Prostate gland (tissue), 2 donors: ENCODE data around the gene IL10RB. TPM values are rescaled to one million over a fixed set of nuclear protein-coding genes. Genes with fewer than 3 reads are reported as not detected.
A peak's percentile ranks its signal among the peaks of the same experiment; 100 is the strongest.

Experiments
- DNase-seq: peaks from one replicate; pipeline ENCODE4 v3.0.0-alpha.2; 2019; ENCODE audit warnings: low spot score
- H3K27ac ChIP-seq, 2 donors: fragments of 200-600 bp; sonication (generic); 2 replicates each; pipeline ENCODE4 v1.5.1; 2017 to 2019
- H3K27me3 ChIP-seq: fragments of 200-600 bp; sonication (generic); replicated peaks from 2 replicates; pipeline ENCODE4 v1.5.1; 2019; ENCODE audit not compliant: insufficient read depth
- H3K36me3 ChIP-seq, 2 donors: fragments of 200-600 bp; sonication (generic); 1 replicate in 1 of 2; 2 replicates in 1 of 2; pipeline versions ENCODE4 v1.5.1 to v1.8.1; 2017 to 2019
- H3K4me1 ChIP-seq: fragments of 200-600 bp; sonication (generic); replicated peaks from 2 replicates; pipeline ENCODE4 v1.5.1; 2019
- H3K4me3 ChIP-seq, 2 donors: fragments of 200-600 bp; sonication (generic); 2 replicates each; pipeline ENCODE4 v1.5.1; 2017 to 2019
- H3K9me3 ChIP-seq: fragments of 200-600 bp; sonication (generic); 2 replicates; pipeline ENCODE4 v1.5.1; 2017
- CTCF ChIP-seq, 4 experiments: fragments of 200-600 bp in 2 of 4; fragments of 450-650 bp in 2 of 4; sonication (generic) in 2 of 4; IDR thresholded peaks; 1 replicate in 3 of 4; 2 replicates in 1 of 4; pipeline ENCODE4 v1.5.1; 2016 to 2019; ENCODE audit warnings: antibody characterized with exemption in 4 of 4, mild to moderate bottlenecking in 2 of 4, moderate library complexity in 2 of 4
- POLR2A ChIP-seq: fragments of 450-650 bp; IDR thresholded peaks from one replicate; pipeline ENCODE4 v1.6.1; 2016; ENCODE audit warnings: antibody characterized with exemption, mild to moderate bottlenecking
- POLR2AphosphoS5 ChIP-seq: sonication (generic); formaldehyde crosslinking; IDR thresholded peaks from one replicate; pipeline ENCODE4 v1.6.1; 2017; ENCODE audit warnings: antibody characterized with exemption
- WGBS: methylation state at CpG from one replicate; pipeline ENCODE4 v1.1.5; 2018; 5-methylcytosine and 5-hydroxymethylcytosine counted together
- intact Hi-C: fragments of 100-400 bp; cut with DNase I; formaldehyde crosslinking; loops from one replicate; pipeline ENCODE4 v1.14.2; 2022
- total RNA-seq, 2 donors: library from RNA; depleted of rRNA; stranded (reverse); fragments of >200 nt; gene quantifications; one replicate each; pipeline ENCODE4 v1.1.0, GENCODE V29; 2016

The IL10RB gene
- total RNA-seq, 2 donors from 2014 or later = 29.3 to 30.8 TPM

- Histone ChIP-seq H3K4me1 (peaks cover 22% of the 10 kb centered on the region), H3K36me3 (no peaks in the 10 kb centered on the region), H3K27me3 (no peaks in the 10 kb centered on the region), H3K4me3 (no peak overlapping the region), H3K27ac (peak overlapping the region in 1 of 2 donors; percentile 35), H3K9me3 (no peaks in the 10 kb centered on the region)
- intact Hi-C loops = no loop called here
- WGBS = 69% methylated on average over 11 of the region's 11 CpGs
- DNase-seq = no peak
- TF ChIP-seq POLR2A (no peak), CTCF (IDR thresholded peaks at IDR 0.05) (no peak), POLR2AphosphoS5 (no peak)
Measured at GRCh38 chr21:33289199-33289819, 23.1 kb downstream of the IL10RB start.

- intact Hi-C loops = no loop called here
- TF ChIP-seq POLR2AphosphoS5 (no peak), POLR2A (no peak), CTCF (IDR thresholded peaks at IDR 0.05) (no peak)
- Histone ChIP-seq H3K4me3 (no peak overlapping the region), H3K27ac (peak overlapping the region in 1 of 2 donors; percentile 70), H3K27me3 (no peaks in the 10 kb centered on the region), H3K4me1 (peaks cover 22% of the 10 kb centered on the region), H3K36me3 (no peaks in the 10 kb centered on the region), H3K9me3 (no peaks in the 10 kb centered on the region)
- no peak for DNase-seq
- 85% methylated on average over 11 of the region's 11 CpGs for WGBS
Measured at GRCh38 chr21:33290441-33290840, 24.3 kb downstream of the IL10RB start.

- no peaks in the 10 kb centered on the region for H3K36me3 ChIP-seq
- H3K9me3 ChIP-seq = no peaks in the 10 kb centered on the region
- intact Hi-C loops = no loop called here
- H3K4me3 ChIP-seq = no peak overlapping the region
- WGBS = 88% methylated on average over 2 of the region's 9 CpGs
- no peak for DNase-seq
- H3K4me1 ChIP-seq = peaks cover 13% of the 10 kb centered on the region
- TF ChIP-seq CTCF (IDR thresholded peaks at IDR 0.05) (no peak), POLR2AphosphoS5 (no peak), POLR2A (no peak)
- H3K27me3 ChIP-seq = no peaks in the 10 kb centered on the region
- peak overlapping the region in 1 of 2 donors; percentile 70 for H3K27ac ChIP-seq
Measured at GRCh38 chr21:33291686-33292085, 25.5 kb downstream of the IL10RB start.

GRCh38 chr21:33292724-33293123, 26.6 kb downstream of the IL10RB start:
- Histone ChIP-seq H3K4me1 (peaks cover 9% of the 10 kb centered on the region), H3K9me3 (no peaks in the 10 kb centered on the region), H3K36me3 (no peaks in the 10 kb centered on the region), H3K4me3 (no peak overlapping the region), H3K27ac (peak overlapping the region in 1 of 2 donors; percentile 70), H3K27me3 (no peaks in the 10 kb centered on the region)
- no peak for TF ChIP-seq POLR2A
- no peak for TF ChIP-seq CTCF (IDR thresholded peaks at IDR 0.05)
- TF ChIP-seq POLR2AphosphoS5 = peak; percentile 74
- WGBS = 64% methylated on average over 5 of the region's 5 CpGs
- DNase-seq = peak; percentile 54
- intact Hi-C loops = no loop called here

- Histone ChIP-seq H3K27me3 (no peaks in the 10 kb centered on the region), H3K27ac (peak overlapping the region; percentile 5 to 70), H3K9me3 (no peaks in the 10 kb centered on the region), H3K4me3 (no peak overlapping the region), H3K36me3 (no peaks in the 10 kb centered on the region), H3K4me1 (peaks cover 9% of the 10 kb centered on the region)
- no peak for DNase-seq
- TF ChIP-seq CTCF (IDR thresholded peaks at IDR 0.05) = no peak
- TF ChIP-seq POLR2AphosphoS5 = no peak
- no peak for TF ChIP-seq POLR2A
- WGBS = 90% methylated on average over 7 of the region's 7 CpGs
- intact Hi-C loops = no loop called here
Measured at GRCh38 chr21:33293136-33293535, 27.0 kb downstream of the IL10RB start.
